ENCODE results near the gene UBR4.

Gene UBR4

GRCh38 chr1:19046972-19047731, 162.9 kb downstream of the UBR4 start:
- DNase-seq, result no peak

- DNase-seq, result no peak
Observed at GRCh38 chr1:19045898-19046880, 163.9 kb downstream of the UBR4 start.

GRCh38 chr1:19044975-19045831, 164.9 kb downstream of the UBR4 start:
- no peak for DNase-seq

GRCh38 chr1:19044471-19044870, 165.6 kb downstream of the UBR4 start:
- no peak for DNase-seq

GRCh38 chr1:19043579-19044443, 166.3 kb downstream of the UBR4 start:
- DNase-seq, result no peak

- DNase-seq, result no peak
Observed at GRCh38 chr1:19042675-19043578, 167.1 kb downstream of the UBR4 start.

GRCh38 chr1:19040010-19040680, 169.9 kb downstream of the UBR4 start:
- DNase-seq, result no peak

GRCh38 chr1:19038732-19039131, 171.3 kb downstream of the UBR4 start:
- no peak for DNase-seq

- DNase-seq, result no peak
Observed at GRCh38 chr1:19038096-19038495, 172.0 kb downstream of the UBR4 start.

GRCh38 chr1:19037659-19038058, 172.4 kb downstream of the UBR4 start:
- no peak for DNase-seq

GRCh38 chr1:19036813-19037605, 173.1 kb downstream of the UBR4 start:
- DNase-seq, result no peak

- no peak for DNase-seq
Observed at GRCh38 chr1:19036041-19036812, 173.8 kb downstream of the UBR4 start.

GRCh38 chr1:19035377-19036040, 174.6 kb downstream of the UBR4 start:
- no peak for DNase-seq

GRCh38 chr1:19034721-19035120, 175.3 kb downstream of the UBR4 start:
- DNase-seq, result no peak

GRCh38 chr1:19033926-19034680, 176.0 kb downstream of the UBR4 start:
- DNase-seq, result no peak

GRCh38 chr1:19033515-19033839, 176.6 kb downstream of the UBR4 start:
- no peak for DNase-seq

Measured in stimulated activated naive CD4-positive, alpha-beta T cell (primary cell).